ENCODE data around the gene LDB2.
"Not testable (repeated sequence)": the region's sequence is repeated elsewhere in the genome, so short reads cannot be mapped to it uniquely, and the experiment has no call there.

Gene LDB2

DNA sequence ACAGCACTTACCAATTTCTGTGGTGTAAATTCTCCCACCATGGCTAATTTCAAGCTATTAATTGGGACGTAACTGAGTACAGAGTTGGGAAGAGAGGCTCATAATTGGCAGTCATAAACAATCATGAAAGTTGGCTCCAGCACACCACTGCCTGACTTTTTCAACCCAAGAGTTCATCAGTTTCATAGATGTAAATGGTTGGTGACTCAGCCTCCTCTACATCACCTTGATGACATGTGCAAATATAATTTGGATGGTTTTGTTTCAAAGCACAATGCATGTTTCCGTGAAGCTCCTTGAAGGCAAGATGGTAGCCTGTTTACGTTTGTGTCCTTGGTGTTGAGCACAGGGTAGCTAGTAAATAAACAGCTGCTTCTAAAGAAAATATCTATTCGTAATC, 235.1 kb downstream of the LDB2 start:
- no peak for DNase-seq (ENCODE audit: extremely low read depth in 1 of 2, low read depth in 1 of 2)

GRCh38 chr4:16661813-16662212, 236.6 kb downstream of the LDB2 start:
- no peak for DNase-seq (ENCODE audit: extremely low read depth in 1 of 2, low read depth in 1 of 2)

DNA sequence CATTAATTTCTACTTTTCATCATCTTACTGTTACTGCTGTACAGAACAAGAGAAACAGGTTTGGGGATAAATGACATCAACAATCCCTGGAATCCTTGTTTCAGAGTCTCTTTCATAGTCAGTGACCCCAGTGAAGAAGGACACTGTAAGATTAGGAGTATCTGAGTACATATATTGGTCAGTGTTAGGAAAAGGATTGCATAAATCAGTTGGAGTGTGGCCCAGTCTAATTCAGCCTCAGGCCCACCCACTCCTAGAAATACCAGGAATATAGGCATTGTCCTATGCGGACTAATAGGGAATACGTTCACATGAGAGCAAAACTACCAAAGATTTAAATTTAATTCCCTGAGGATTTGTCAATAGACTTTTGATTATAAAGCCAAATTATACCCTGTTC, 237.8 kb downstream of the LDB2 start:
- no peak for DNase-seq (ENCODE audit: extremely low read depth in 1 of 2, low read depth in 1 of 2)

GRCh38 chr4:16659694-16660093, 238.8 kb downstream of the LDB2 start:
- DNase-seq (ENCODE audit: extremely low read depth in 1 of 2, low read depth in 1 of 2): no peak

DNA sequence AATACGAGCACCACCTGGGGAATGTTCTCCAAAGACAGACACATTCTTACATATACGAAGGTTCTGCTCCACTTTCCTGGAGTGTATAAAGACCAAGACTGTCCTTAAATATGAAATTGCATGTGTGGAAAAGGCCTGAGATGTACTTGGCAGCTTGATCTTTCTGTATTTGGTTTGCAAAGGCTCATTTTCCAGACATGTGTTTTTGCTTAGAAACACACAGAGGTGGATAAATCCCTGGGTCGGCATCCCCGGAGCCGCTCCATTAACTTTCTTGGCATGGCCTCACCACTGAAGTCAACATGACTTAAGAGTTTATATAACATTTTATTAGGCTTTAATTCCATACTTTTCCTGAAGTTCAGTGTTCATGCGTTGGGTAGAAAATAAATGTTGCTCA, 239.4 kb downstream of the LDB2 start:
- no peak for DNase-seq (ENCODE audit: extremely low read depth in 1 of 2, low read depth in 1 of 2)

GRCh38 chr4:16658183-16658582, 240.3 kb downstream of the LDB2 start:
- DNase-seq (ENCODE audit: extremely low read depth in 1 of 2, low read depth in 1 of 2): no peak

- DNase-seq (ENCODE audit: extremely low read depth in 1 of 2, low read depth in 1 of 2): no peak
Observed at GRCh38 chr4:16655111-16655510, 243.3 kb downstream of the LDB2 start.

- DNase-seq (ENCODE audit: extremely low read depth in 1 of 2, low read depth in 1 of 2): no peak
Observed at GRCh38 chr4:16652732-16653305, 245.6 kb downstream of the LDB2 start.

DNA sequence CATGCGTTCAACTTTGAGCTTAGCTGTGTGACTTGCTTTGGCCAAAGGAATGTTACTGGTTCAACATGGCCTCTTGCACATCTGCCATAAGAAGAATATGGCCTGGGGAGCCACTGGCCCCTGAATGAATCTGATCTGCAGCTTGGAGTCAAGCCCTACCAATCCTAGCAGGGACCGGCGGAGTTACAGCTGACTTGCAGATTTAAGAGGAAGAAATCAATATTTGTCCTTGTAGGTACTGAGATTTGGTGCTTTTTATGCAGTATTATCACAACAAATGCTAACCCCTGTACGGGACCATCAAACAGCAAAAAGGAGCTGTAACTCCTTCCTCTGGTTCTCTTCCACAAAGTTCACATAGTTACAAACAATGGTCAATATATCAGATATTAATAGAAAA, 252.0 kb downstream of the LDB2 start:
- no peak for DNase-seq (ENCODE audit: extremely low read depth in 1 of 2, low read depth in 1 of 2)

DNA sequence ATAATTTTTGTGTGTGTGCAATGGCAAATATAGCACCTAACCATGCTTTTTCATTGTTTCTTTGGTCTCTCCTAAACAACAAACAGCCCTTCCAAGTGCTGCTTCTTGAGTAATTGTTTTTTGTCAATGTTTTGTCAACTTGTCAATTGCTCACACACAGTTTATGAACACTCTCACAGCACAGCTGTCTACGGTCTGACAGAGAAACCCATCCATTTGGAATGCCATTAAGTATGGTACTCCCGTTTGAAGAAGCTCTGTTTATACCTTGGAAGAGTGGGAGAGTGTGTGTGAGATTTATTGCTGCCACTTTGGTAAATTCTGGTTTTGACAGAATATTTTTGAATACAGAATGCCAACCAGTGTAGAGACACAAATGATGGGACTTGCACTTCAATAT, 254.6 kb downstream of the LDB2 start:
- DNase-seq (ENCODE audit: extremely low read depth in 1 of 2, low read depth in 1 of 2): no peak

GRCh38 chr4:16642897-16643296, 255.5 kb downstream of the LDB2 start:
- no peak for DNase-seq (ENCODE audit: extremely low read depth in 1 of 2, low read depth in 1 of 2)

GRCh38 chr4:16641971-16642370, 256.5 kb downstream of the LDB2 start:
- no peak for DNase-seq (ENCODE audit: extremely low read depth in 1 of 2, low read depth in 1 of 2)

DNA sequence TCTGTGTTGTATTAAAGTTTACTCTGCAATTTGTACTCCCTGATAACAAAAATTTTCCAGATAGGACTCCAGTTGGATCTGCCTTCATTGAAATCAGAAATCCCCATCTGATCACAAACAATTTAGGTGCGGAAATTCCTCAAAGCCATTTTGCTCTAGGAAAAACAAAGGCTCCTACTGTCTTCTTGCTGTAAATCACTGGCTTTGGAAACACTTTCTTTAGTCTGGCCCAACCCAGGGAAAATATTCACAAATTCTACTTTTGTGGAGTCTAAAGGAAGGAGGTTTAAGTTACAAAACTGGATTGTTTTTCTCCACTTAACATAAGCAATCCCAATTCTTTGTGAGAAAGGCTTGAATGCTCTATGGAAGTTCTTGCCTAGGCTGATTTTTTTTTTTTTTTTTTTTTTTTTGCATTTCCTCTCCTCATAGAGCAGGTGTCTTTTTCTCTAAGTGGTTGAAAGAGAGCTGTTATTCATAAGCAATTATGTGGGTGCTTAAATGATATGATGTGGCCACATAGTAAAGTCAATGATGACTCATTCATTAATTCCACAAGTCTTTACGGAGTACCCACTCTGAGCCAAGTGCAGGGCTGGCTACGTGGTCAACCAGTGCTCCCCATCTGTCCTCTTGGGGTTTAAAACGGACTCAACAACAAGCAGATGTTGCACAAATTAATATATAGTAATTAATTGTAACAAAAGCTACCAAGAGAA, 261.4 kb downstream of the LDB2 start:
- DNase-seq (ENCODE audit: extremely low read depth in 1 of 2, low read depth in 1 of 2): no peak

- DNase-seq (ENCODE audit: extremely low read depth in 1 of 2, low read depth in 1 of 2): no peak
Observed at GRCh38 chr4:16636304-16636703, 262.1 kb downstream of the LDB2 start.

- DNase-seq (ENCODE audit: extremely low read depth in 1 of 2, low read depth in 1 of 2): not testable (repeated sequence)
Observed at GRCh38 chr4:16629274-16629673, 269.2 kb downstream of the LDB2 start.

GRCh38 chr4:16628835-16629234, 269.6 kb downstream of the LDB2 start:
- DNase-seq (ENCODE audit: extremely low read depth in 1 of 2, low read depth in 1 of 2): not testable (repeated sequence)

GRCh38 chr4:16627999-16628398, 270.4 kb downstream of the LDB2 start:
- DNase-seq (ENCODE audit: extremely low read depth in 1 of 2, low read depth in 1 of 2): no peak

GRCh38 chr4:16626945-16627344, 271.5 kb downstream of the LDB2 start:
- DNase-seq (ENCODE audit: extremely low read depth in 1 of 2, low read depth in 1 of 2): no peak

- DNase-seq (ENCODE audit: extremely low read depth in 1 of 2, low read depth in 1 of 2): no peak
Observed at GRCh38 chr4:16622826-16623225, 275.6 kb downstream of the LDB2 start.

GRCh38 chr4:16617435-16617834, 281.0 kb downstream of the LDB2 start:
- no peak for DNase-seq (ENCODE audit: extremely low read depth in 1 of 2, low read depth in 1 of 2)

DNA sequence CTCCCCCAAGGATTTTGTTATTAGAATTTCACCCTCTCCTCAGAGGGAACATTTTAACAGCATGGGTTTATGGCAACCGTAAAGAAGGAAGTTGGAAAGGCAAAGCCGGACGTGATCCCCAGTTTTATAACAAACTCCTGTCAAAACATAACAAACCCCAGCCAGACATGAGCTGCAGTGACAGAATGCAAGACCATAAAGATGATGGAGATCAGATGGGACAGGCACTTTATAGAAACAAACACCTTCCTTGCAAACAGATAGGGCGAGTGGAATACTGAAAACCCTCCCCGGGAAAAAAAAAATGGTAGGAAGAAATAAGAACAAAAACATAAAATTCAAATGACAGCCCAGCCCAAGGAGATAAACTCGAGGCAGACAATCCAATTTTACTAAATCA, 281.4 kb downstream of the LDB2 start:
- no peak for DNase-seq (ENCODE audit: extremely low read depth in 1 of 2, low read depth in 1 of 2)

- DNase-seq (ENCODE audit: extremely low read depth in 1 of 2, low read depth in 1 of 2): no peak
Observed at GRCh38 chr4:16609170-16609758, 289.2 kb downstream of the LDB2 start.

Data from stimulated activated CD8-positive, alpha-beta memory T cell treated with anti-CD3 and anti-CD28 coated beads, Interleukin-7, amount 100 ng/mL, for 48 hours (primary cell).